NK-92 treated with Interleukin-12 subunit alpha and Interleukin-12 subunit beta, amount 100 ng/mL, for 24 hours (cell line): ENCODE measurements around the gene PTPRN2.

Source experiments
- DNase-seq: peaks from one replicate; lab custom pipeline; 2025; lab: John Stamatoyannopoulos, UW

PTPRN2 gene

GRCh38 chr7:157828190-157828589 lies 759.4 kb downstream of the PTPRN2 start:
- DNase-seq, result no peak

- DNase-seq, result no peak
Measured at GRCh38 chr7:157827863-157828160, 759.8 kb downstream of the PTPRN2 start.

GRCh38 chr7:157827045-157827862 lies 760.4 kb downstream of the PTPRN2 start:
- no peak for DNase-seq

GRCh38 chr7:157826566-157826965 lies 761.1 kb downstream of the PTPRN2 start:
- DNase-seq, result no peak

GRCh38 chr7:157825325-157825724 lies 762.3 kb downstream of the PTPRN2 start:
- no peak for DNase-seq

GRCh38 chr7:157824819-157825121 lies 762.9 kb downstream of the PTPRN2 start:
- DNase-seq, result no peak

GRCh38 chr7:157824011-157824818 lies 763.4 kb downstream of the PTPRN2 start:
- no peak for DNase-seq

GRCh38 chr7:157822688-157823031 lies 765.0 kb downstream of the PTPRN2 start:
- no peak for DNase-seq

GRCh38 chr7:157821959-157822687 lies 765.5 kb downstream of the PTPRN2 start:
- no peak for DNase-seq

- no peak for DNase-seq
Measured at GRCh38 chr7:157820796-157821195, 766.8 kb downstream of the PTPRN2 start.

GRCh38 chr7:157819455-157819807 lies 768.2 kb downstream of the PTPRN2 start:
- DNase-seq, result no peak

- DNase-seq, result no peak
Measured at GRCh38 chr7:157818701-157819454, 768.7 kb downstream of the PTPRN2 start.

GRCh38 chr7:157817944-157818700 lies 769.5 kb downstream of the PTPRN2 start:
- DNase-seq, result no peak

GRCh38 chr7:157817433-157817832 lies 770.2 kb downstream of the PTPRN2 start:
- no peak for DNase-seq

- DNase-seq, result no peak
Measured at GRCh38 chr7:157816526-157817250, 770.9 kb downstream of the PTPRN2 start.

GRCh38 chr7:157816086-157816485 lies 771.5 kb downstream of the PTPRN2 start:
- no peak for DNase-seq

- no peak for DNase-seq
Measured at GRCh38 chr7:157815706-157816022, 772.0 kb downstream of the PTPRN2 start.

GRCh38 chr7:157814931-157815705 lies 772.5 kb downstream of the PTPRN2 start:
- no peak for DNase-seq

- DNase-seq, result no peak
Measured at GRCh38 chr7:157813741-157814661, 773.6 kb downstream of the PTPRN2 start.
